Activated naive CD8-positive, alpha-beta T cell treated with anti-CD3 and anti-CD28 coated beads, Interleukin-2, amount 10 ng/mL, durations not matched to agents 7 days and 5 days (primary cell): ENCODE measurements around the gene CEP350. TPM values are rescaled to one million over a fixed set of nuclear protein-coding genes. Genes with fewer than 3 reads are reported as not detected.
A peak's percentile ranks its signal among the peaks of the same experiment; 100 is the strongest.
"Not testable (repeated sequence)": the region's sequence is repeated elsewhere in the genome, so short reads cannot be mapped to it uniquely, and the experiment has no call there.

Experiments
- ATAC-seq: fragments of 150-1000 bp; cut with Tn5 transposase; one replicate; pipeline ENCODE4 v1.10.0; 2021; ENCODE audit warnings: low read depth, moderate library complexity
- POLR2A ChIA-PET: fragments of 350-600 bp; sonication (Branson Sonifier 250); formaldehyde crosslinking; loops from one replicate; lab custom pipeline; 2021; ENCODE audit warnings: antibody characterized with exemption; lab: Charles Lee
- DNase-seq: peaks from one replicate; pipeline ENCODE4 v3.0.0; 2021
- H3K27ac Mint-ChIP-seq: one replicate; pipeline ENCODE4 v1.8.0; 2022; ENCODE audit warnings: mild to moderate bottlenecking, mixed read lengths
- H3K27me3 Mint-ChIP-seq: one replicate; pipeline ENCODE4 v1.8.0; 2022; ENCODE audit warnings: mild to moderate bottlenecking, moderate library complexity, mixed read lengths
- H3K36me3 Mint-ChIP-seq: one replicate; pipeline ENCODE4 v1.8.0; 2021; ENCODE audit warnings: mild to moderate bottlenecking, mixed read lengths
- H3K4me1 Mint-ChIP-seq: one replicate; pipeline ENCODE4 v1.8.0; 2021; ENCODE audit warnings: mixed read lengths
- H3K4me3 Mint-ChIP-seq: one replicate; pipeline ENCODE4 v1.8.0; 2022; ENCODE audit warnings: mild to moderate bottlenecking, moderate library complexity, mixed read lengths
- H3K9me3 Mint-ChIP-seq: one replicate; pipeline ENCODE4 v1.8.0; 2021; ENCODE audit warnings: mixed read lengths
- total RNA-seq, 2 experiments: library from RNA; stranded (reverse); gene quantifications; one replicate each; pipeline ENCODE4 v1.2.3, GENCODE V29; 2021

CEP350 gene
- total RNA-seq, 2 experiments from 2014 or later: 63.4 to 73.6 TPM

DNA sequence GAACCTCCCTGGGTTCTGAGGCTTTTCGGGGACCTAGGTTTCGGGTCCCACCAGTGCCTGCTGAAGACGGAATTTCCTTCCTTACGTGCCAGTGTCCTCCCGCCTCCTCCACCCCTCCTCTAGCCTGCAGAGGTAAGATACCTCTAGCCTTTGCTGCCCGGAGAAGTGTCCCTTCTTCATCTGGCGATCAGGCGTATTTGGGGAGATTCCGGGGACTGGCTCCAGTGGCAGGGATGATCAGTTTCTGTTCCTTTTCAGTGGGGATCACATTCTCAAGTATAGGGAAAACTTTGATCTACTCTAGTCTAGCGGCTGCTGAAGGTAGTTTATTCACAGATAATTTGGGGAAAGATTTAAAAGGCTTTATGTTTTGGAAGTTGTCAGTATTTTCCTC, 674 bp downstream of the CEP350 start:
- POLR2A ChIA-PET: interaction anchor here (1.7 to 4.9 kb wide), 2 partner anchors 72 to 78 kb away, joined by 5 to 86 read pairs; partner anchors contain the start of genes TOR1AIP1 and TOR1AIP2
- H3K4me3 Mint-ChIP-seq: peak overlapping the region; percentile 86
- ATAC-seq (no peak), DNase-seq (no peak)
- peak overlapping the region; percentile 86 for H3K27ac Mint-ChIP-seq
- H3K4me1 Mint-ChIP-seq: peaks cover 35% of the 10 kb centered on the region
- H3K27me3 Mint-ChIP-seq: no peaks in the 10 kb centered on the region
- no peaks in the 10 kb centered on the region for H3K9me3 Mint-ChIP-seq
- peaks cover 11% of the 10 kb centered on the region for H3K36me3 Mint-ChIP-seq

DNA sequence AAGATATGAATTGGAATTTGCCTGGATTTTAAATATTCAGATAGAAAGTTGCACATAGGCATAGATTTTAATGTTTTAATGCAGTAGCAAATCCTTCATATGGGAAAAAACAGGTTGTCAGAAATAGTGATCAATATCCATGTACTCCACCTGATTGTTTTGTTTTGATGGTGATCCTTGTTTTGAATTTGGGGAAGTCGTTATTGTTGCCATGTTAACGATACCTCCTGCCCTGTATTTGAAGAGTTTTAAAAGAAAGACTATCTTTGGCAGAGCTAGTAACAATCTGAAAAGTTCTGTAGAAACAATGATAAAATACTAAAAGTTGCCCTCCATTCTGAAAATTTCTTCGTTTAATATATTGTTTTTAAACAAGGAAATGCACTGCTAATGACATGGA, 1.1 kb downstream of the CEP350 start:
- Mint-ChIP-seq H3K27ac (peak overlapping the region; percentile 86), H3K36me3 (peaks cover 13% of the 10 kb centered on the region), H3K27me3 (no peaks in the 10 kb centered on the region), H3K4me3 (peak overlapping the region; percentile 86), H3K4me1 (peaks cover 36% of the 10 kb centered on the region), H3K9me3 (no peaks in the 10 kb centered on the region)
- POLR2A ChIA-PET: interaction anchor here (4.9 kb wide), 1 partner anchor 72 kb away, joined by 86 read pairs; the partner anchor contains the start of gene TOR1AIP1
- ATAC-seq: no peak
- DNase-seq: no peak

DNA sequence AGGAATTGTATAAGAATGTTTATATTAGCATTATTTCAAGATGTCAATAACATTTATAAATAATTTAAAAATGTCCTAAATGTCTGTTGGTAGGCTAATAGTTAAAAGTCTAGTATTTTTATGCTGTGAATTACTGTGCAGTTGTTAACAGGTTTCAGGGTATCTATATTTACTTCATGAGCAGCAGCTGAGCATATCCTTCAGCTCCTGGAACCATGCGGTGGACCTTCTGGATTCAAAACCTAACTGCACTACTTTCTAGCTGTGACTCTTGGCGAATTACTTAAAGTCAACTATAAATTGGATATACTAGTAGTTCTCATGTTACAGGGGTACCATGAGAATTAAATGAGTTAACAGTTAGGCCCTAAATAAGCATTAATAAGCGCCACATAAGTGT, 3.7 kb downstream of the CEP350 start:
- H3K27ac Mint-ChIP-seq: no peak overlapping the region
- no peaks in the 10 kb centered on the region for H3K9me3 Mint-ChIP-seq
- peaks cover 29% of the 10 kb centered on the region for H3K4me1 Mint-ChIP-seq
- H3K4me3 Mint-ChIP-seq: no peak overlapping the region
- POLR2A ChIA-PET: no interaction called here
- H3K27me3 Mint-ChIP-seq: no peaks in the 10 kb centered on the region
- DNase-seq (no peak), ATAC-seq (no peak)
- H3K36me3 Mint-ChIP-seq: peaks cover 32% of the 10 kb centered on the region

DNA sequence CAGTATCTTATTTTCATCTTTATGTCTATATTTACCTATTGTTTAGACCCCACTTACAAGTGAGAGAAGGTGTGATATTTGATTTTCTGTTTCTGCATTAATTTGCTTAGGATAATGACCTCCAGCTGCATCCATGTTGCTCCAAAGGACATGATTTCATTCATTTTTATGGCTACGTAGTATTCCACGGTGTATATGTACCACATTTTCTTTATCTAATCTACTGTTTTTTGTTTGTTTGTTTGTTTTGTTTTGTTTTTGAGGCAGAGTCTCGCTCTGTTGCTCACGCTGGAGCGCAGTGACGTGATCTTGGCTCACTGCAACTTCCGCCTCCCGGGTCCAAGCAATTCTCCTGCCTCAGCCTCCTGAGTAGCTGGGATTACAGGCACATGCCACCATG, 7.6 kb downstream of the CEP350 start:
- POLR2A ChIA-PET, ATAC-seq, H3K27ac Mint-ChIP-seq, H3K9me3 Mint-ChIP-seq, H3K27me3 Mint-ChIP-seq, DNase-seq, H3K4me3 Mint-ChIP-seq: not testable (repeated sequence)
- Mint-ChIP-seq H3K36me3 (peaks cover 49% of the 10 kb centered on the region), H3K4me1 (peaks cover 25% of the 10 kb centered on the region)

DNA sequence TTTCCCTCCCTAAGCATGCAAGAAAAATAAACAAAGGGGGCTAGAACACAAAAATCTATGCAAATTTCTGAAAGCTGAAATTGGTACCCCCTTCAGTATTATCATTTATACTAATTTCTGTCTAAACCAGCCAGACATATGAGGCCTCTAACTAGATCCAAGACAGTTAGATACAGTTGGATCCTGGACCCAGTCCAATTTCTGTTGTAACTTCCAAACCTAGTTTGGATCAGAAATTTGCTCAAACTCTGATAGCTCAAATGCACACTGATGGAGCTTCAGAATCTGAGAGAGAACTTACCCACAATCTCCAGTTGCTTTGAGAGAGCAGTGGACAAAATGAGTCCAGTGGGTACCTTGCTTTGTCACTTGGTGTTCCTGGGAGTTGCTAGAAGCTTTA, 11.9 kb downstream of the CEP350 start:
- H3K36me3 Mint-ChIP-seq: peaks cover 46% of the 10 kb centered on the region
- POLR2A ChIA-PET: no interaction called here
- H3K4me3 Mint-ChIP-seq: no peak overlapping the region
- DNase-seq: no peak
- H3K9me3 Mint-ChIP-seq: peaks cover 2% of the 10 kb centered on the region
- H3K27me3 Mint-ChIP-seq: no peaks in the 10 kb centered on the region
- H3K27ac Mint-ChIP-seq: no peak overlapping the region
- peaks cover 20% of the 10 kb centered on the region for H3K4me1 Mint-ChIP-seq
- no peak for ATAC-seq

DNA sequence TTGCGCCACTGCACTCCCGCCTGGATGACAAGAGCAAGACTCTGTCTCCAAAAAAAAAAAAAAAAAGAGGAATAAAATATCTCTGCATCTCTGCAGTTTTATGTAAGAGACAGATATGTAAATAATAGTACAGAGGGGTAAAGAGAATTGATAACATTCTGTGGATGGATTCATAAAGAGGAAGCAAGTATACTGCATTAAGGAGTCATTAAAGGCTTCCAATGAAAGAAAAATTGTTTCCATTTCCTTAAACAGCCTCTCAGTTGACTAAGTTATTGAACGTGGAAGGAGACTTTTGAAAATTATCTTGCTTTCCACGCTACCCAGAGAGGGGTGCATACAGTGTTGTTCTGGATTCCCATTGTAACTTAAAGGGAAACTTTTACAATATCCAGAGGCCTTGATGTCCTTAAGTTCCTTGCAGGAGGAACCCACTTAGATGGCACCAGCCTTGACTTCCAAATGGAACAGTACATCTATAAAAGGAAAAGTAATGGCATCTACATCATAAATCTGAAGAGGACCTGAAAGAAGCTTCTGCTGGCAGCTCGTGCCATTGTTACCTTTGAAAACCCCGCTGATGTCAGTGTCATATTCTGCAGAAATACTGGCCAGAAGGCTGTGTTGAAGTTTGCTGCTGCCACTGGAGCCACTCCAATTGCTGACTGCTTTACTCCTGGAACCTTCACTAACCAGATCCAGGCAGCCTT, 13.8 kb downstream of the CEP350 start:
- ATAC-seq: no peak
- peaks cover 21% of the 10 kb centered on the region for H3K4me1 Mint-ChIP-seq
- H3K27me3 Mint-ChIP-seq: no peaks in the 10 kb centered on the region
- POLR2A ChIA-PET: no interaction called here
- peaks cover 38% of the 10 kb centered on the region for H3K36me3 Mint-ChIP-seq
- DNase-seq: no peak
- H3K4me3 Mint-ChIP-seq: no peak overlapping the region
- H3K9me3 Mint-ChIP-seq: peaks cover 6% of the 10 kb centered on the region
- no peak overlapping the region for H3K27ac Mint-ChIP-seq

DNA sequence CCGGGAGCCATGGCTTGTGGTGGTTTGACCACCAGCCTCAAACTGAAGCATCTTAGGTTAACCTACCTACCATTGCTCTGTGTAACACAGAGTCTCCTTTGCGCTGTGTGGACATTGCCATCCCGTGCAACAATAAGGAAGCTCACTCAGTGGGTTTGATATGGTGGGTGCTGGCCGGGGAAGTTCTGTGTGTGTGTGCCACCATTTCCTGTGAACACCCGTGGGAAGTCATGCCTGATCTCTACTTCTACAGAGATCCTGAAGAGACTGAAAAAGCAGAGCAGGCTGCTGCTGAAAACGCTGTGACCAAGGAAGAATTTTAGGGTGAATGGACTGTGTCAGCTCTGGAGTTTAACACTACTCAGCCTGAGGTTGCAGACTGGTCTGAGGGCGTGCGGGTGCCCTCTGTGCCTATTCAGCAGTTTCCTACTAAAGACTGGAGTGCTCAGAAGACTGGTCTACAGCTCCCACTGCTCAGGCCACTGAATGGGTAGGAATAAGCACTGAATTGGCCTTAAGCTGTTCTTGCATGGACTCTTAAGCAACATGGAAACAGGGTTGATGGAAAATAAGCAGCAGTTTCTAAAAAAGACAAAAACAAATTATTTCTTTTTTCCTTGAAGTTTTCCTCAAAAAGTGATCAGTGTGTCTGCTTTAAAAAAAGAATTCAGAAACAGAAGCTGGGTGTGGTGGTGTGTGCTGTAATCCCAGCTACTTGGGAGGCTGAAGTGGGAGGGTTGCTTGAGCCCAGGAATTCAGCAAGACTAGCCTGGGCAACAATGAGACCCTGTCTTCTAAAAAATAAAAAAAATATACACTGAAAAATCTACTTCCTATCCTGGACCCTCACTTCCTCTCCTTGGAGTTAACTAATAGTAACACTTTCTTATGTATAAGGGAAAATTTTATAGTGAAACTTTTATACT, 14.6 kb downstream of the CEP350 start:
- Mint-ChIP-seq H3K9me3 (peaks cover 6% of the 10 kb centered on the region), H3K27me3 (no peaks in the 10 kb centered on the region), H3K36me3 (peaks cover 41% of the 10 kb centered on the region), H3K4me3 (no peak overlapping the region), H3K27ac (peak overlapping the region; percentile 61), H3K4me1 (peaks cover 17% of the 10 kb centered on the region)
- no peak for DNase-seq
- ATAC-seq: no peak
- POLR2A ChIA-PET: no interaction called here

DNA sequence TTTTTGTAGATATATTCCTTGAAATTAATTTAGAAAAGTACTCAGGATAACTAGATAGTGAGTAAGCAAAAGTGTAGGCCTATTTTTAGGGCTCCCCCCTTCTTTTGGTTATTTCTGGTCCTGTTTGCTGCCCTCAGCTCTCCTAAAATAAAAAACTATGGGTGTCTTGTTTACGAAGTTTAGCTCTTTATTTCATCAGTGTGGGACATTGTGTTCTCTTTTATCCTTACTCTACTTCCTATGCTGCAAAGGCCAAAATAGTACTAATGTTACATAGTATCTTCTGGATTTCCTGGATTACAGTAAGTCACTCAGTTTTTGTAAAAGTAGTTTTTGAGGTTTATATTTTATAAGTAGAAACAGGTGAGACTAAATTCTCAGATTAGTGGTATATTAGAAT, 15.4 kb downstream of the CEP350 start:
- Mint-ChIP-seq H3K4me3 (no peak overlapping the region), H3K27me3 (no peaks in the 10 kb centered on the region), H3K27ac (no peak overlapping the region), H3K4me1 (peaks cover 10% of the 10 kb centered on the region), H3K9me3 (peaks cover 6% of the 10 kb centered on the region), H3K36me3 (peaks cover 36% of the 10 kb centered on the region)
- DNase-seq (no peak), ATAC-seq (no peak)
- POLR2A ChIA-PET: no interaction called here

DNA sequence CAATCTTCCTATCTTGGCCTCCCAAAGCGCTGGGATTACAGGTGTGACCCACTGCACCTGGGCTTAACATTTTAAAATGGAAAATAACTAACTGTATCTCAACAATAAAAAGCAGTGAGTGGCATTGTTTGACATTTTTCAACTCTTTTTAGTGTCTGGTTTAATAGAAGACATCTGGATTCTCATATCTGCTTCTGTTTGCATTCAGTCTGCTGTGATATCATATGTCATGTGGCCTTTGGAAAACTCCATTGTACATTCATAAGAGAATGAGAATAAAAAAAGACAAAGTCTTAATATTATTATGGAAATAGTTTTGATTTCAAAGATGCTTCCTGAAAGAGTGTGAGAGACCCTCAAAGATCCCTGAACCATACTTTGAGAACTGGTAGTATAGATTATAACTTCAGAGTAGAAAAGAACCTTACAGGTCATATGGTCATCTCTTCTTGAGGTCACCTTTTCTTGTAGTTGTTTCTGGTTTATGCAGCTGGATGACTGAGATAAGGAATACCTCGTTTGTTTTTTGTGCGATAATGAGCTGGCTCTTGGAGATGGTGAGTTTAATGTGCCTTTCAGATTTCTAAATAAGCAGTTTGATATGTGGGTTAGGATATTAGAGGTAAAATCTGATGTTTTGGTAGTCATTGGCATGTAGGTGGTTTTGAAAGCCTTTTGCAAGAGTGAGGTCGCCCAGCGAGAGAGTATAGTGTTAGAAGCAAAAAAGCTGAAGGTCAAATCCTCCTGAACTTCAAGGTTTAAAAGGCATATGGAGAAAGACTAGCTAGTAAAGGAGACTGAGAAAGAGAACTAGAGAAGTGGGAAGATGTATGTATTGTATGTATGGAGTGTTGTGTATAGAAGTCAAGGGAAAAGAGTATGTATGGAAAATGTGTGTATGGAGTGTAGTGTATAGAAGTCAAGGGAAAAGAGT, 17.2 kb downstream of the CEP350 start:
- no peak for DNase-seq
- Mint-ChIP-seq H3K4me1 (peaks cover 11% of the 10 kb centered on the region), H3K4me3 (no peak overlapping the region), H3K9me3 (peaks cover 4% of the 10 kb centered on the region), H3K27ac (no peak overlapping the region), H3K27me3 (no peaks in the 10 kb centered on the region), H3K36me3 (peaks cover 28% of the 10 kb centered on the region)
- POLR2A ChIA-PET: no interaction called here
- no peak for ATAC-seq

DNA sequence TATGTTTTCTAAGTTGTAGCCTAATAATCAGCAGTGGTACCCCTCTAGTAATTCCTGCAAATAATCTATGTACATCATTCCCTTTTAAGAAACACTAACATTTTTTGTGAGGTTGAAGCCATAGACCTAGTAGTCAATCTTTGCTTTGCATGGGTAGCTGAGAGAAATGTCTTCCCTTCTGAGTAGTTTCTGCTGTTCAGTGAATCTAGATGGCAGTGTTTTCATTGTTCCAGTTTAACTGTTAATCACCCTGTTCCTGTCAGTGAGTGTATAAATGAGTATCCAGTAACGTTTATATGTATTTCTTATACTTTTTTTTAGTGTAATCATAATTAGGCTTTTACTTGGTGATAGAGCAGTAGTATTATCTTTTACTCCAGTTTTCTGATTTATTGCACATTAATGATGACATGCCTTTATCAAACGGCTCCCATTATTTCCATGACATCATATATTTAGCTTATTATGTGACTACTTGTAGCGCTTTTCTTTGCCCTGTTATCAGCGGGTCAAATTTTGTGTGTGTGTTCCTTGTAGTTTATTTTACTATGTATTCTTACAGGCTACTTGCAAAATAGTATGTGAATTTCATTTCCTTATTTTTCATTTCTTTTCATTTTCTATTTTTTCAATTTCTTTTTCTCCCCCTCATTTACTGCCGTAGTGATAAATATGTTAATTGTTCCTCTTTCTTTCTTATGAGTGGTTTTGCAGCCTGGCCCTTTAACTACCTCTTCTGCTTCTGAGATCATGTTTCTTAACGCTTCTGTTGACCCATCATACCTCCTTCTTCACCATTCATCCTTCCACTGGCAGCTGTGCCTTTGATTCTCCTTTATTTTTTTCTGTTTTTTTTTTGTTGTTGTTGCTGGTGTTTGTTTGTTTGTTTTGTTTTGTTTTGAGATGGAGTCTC, 18.8 kb downstream of the CEP350 start:
- H3K27me3 Mint-ChIP-seq: no peaks in the 10 kb centered on the region
- H3K4me3 Mint-ChIP-seq: no peak overlapping the region
- no peak for DNase-seq
- peaks cover 13% of the 10 kb centered on the region for H3K4me1 Mint-ChIP-seq
- no peak for ATAC-seq
- H3K9me3 Mint-ChIP-seq: peaks cover 4% of the 10 kb centered on the region
- POLR2A ChIA-PET: no interaction called here
- peaks cover 27% of the 10 kb centered on the region for H3K36me3 Mint-ChIP-seq
- H3K27ac Mint-ChIP-seq: no peak overlapping the region

DNA sequence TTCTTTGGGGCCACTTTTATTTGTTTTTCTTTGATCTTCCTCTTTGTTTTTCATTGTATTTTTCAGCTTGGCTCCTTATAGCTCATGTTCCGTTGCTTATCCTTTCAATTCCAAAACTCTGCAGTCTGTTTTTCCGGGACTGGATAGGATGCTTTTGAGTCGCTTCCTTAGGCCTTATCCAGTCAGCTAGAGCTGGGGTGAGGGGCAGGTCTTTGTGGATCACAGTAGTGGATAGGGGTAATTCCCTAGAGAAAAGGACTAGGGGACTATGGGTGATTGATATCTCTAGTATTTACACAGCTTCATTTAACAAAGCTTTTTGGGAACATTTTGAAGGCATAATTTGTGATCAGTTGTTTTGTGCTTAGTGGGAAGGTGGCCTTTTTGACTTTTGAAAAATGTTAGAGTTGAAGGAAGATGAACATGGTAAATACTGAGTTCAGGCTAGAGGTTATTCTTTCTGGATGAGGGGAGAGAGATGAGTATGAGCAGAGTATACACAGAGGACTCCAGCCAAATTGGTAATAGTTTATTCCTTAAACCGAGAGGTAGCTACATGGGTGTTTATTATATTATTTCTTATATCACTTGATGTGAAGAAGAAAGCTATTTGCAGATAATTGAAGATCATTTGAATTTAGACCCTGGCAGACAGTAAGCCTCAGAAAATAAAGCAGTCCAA, 22.5 kb downstream of the CEP350 start:
- Mint-ChIP-seq H3K36me3 (peaks cover 29% of the 10 kb centered on the region), H3K27me3 (no peaks in the 10 kb centered on the region), H3K27ac (no peak overlapping the region), H3K4me3 (no peak overlapping the region), H3K9me3 (peaks cover 1% of the 10 kb centered on the region), H3K4me1 (peaks cover 5% of the 10 kb centered on the region)
- no peak for DNase-seq
- POLR2A ChIA-PET: no interaction called here
- ATAC-seq: no peak
